Measurements from ENCODE around the gene GPSM3. TPM values are rescaled to one million over a fixed set of nuclear protein-coding genes. Genes with fewer than 3 reads are reported as not detected.
"Not testable (repeated sequence)": the region's sequence is repeated elsewhere in the genome, so short reads cannot be mapped to it uniquely, and the experiment has no call there.

Gene GPSM3
- polyA plus RNA-seq, 1 donor, result 6.7 TPM

DNA sequence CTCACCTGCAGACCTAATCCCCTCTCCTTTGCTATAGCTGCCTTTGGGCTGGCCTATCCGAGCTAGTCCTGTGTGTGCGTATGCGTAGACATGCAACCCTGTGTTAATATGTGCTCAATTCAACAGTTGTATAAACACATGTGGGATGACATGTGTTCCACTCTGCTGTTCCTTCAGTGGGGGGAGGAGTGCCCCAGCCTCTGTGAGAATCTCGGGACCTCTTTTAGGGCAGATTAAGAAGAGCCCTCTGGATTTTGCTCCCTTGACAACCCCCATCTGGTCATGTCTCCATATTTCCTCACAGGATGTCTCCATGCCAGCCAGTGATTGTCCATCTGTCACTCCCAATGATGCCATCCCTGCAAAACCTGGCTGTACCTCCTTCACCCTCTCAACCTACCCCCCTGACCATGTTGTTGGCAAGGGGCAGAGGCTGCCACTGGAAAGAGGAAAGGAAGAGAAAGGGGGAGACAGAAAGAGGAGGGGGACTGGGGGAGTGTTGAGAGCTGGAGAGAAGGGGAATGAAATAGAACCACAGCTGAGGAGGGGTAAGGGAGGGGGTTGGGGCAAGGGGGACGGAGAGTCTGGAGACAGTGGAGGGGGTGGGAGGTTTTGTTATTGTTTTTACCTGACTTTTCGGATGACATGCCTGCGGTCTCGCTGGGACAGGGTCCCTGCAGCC, 41.1 kb downstream of the GPSM3 start:
- no peak for DNase-seq (ENCODE audit: low read depth)

DNA sequence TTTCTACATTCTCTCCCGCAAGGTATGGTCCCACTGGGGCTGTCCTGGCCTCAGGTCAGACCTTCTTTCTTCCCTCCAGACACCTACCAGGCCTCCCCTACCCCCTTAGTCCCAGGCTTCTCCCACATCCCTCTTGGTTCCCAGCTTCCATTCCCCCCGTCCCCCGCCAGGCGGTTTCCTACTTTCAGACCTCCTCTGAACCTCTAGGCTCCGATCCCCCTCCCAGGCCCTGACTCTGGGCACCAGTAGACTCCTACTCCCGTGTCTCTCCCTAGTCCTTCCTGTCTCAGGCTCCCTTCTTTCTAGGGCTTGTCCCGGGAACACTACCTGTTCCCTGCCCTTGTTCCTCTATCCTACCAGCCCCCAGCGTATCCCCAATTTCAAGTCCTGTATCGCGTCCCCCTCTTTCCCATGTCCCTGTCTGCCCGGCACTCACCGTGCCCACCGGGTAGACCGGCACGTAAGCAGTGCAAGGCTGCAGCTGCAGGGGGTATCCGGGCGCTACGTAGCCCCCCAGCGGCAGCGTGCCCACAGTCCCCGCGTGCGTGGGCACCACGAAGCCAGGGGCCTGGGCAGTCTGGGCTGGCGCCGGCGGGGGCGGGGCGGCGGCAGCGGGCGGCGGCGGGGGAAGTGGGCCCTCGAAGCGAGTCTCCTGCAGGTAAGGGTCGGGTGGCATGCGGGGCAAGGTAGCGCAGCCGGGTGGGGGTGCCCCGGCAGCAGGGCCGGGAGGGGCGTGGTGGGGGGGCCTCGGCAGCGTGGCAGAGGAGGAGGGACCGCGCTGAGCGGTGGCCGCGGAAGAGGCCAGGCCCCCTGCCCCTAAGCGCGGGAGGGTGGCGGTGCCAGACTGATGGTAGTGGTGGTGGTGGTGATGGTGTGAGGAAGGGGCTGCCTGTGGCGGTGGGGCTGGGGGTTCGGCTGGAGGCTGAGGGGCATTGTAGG, 42.2 kb downstream of the GPSM3 start:
- DNase-seq (ENCODE audit: low read depth), result no peak

DNA sequence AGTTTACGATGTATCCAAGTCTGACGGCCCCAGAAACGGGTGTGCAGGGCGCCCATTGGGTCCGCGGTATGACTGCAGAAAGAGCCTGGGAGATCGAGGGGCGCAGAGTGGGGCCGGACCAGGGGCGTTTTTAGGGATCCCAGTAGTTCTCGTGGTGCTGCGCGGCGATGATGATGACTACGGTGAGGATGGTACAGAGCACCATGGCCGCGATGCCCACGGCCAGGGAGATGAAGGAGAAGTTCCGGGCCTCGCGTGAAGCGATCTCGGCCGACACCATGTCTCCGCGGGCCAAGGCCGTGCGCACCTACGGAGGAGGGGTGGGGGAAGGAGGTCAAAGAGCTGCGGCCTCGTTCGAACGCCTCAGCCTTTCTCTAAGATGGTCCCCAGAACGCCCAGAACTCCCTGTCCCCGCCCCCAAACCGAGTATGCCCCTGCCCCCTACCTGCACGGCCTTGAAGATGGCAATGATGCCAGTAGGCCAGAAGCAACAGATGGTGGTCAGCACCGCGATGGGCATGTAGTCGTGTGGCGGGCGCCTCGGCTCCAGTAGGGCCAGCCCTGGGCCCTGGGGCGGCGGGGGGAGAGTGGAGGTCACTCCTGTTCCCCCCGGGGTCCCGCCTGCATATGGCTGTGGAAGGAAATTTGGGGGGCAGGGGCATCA, 43.2 kb downstream of the GPSM3 start:
- DNase-seq (ENCODE audit: low read depth), result no peak

DNA sequence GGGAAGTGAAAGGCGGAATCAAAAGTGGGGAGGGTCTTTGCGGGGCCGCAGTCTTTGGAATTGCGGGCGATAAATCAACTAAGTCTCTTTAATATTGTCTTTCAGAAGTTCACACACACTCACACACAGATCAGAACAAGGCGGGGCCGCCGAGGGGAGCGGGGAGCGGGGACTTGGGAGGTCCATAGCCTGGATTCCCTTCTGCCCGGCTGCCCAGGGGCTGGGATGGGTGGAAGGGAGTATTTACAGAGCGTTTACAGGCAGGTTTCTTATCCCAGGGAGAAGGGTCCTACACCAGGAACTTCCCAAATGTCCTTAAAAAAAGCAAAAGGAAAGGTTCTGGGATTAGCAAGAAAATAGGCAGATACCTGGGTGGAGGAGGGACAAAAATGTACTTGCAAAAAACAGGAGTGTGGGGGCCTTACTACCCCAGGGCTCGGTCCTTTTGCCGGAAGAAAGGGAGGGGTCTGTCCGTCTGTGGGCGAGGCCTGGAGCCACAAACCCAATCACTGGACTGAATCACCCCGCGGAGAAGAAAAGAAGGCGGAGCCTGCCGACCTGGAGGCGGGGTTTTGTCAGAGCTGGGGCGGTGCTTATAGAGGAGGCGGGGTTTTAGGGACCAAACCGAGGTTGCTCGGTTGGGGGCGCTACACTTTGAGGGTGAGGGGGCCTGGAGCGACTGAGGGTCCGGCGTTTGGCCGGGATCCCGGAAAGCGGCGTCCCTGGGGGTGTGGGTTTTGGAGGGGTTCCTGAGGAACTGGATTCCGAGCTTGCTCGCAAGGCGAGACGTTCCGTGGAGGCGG, 44.0 kb downstream of the GPSM3 start:
- no peak for DNase-seq (ENCODE audit: low read depth)

DNA sequence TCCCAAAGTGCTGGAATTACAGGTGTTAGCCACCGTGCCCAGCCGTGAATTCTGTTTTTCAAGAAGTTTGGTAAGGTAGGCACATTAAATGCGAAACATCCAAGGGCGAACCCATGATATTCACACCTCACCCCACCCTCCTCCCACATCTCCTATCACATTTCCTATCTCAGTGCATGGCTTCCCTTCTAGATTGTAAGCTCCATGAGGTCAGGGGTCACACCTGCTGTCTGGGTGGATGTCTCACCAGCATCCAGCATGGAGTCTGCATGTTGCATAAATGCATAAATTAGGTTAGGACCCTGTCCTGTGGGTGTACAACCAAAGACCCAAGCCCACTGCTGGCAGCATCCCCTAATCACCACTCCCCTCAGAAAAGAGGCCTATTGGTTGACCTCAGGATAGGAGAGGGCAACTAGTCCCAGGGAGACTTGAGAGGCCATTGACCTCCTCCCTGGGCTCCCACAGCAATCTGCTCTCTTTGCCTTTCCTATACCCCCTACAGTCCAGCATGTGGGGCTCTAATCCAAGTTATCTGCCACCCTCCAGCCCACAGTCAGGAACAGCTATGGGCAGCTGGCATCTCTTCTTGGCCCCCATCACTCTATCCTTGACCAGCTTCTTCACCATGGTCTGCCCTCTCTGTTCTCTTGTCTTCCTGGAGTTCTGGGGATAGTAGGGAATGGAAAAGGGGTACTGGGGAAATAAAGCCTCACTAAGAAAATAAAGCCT, 44.9 kb downstream of the GPSM3 start:
- DNase-seq (ENCODE audit: low read depth), result no peak

DNA sequence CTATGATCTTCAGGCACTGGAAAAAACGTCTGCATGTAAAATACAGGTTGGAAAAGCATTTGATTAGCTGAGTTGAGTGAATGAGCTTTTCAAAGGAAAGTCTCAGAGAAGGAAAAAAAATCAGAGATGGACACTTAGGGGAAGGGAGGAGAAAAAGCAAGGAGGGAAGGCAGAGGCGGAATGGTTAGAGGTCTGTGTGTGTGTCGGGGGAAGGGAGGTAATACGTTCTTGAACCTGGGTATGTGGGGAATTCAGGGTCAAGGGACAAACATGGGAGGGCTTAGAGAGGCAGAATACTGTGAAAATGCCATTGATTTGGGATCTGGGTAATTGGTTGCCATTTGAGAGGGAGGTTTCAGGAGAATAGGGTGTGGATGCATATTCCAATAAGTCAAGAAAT, 45.8 kb downstream of the GPSM3 start:
- no peak for DNase-seq (ENCODE audit: low read depth)

DNA sequence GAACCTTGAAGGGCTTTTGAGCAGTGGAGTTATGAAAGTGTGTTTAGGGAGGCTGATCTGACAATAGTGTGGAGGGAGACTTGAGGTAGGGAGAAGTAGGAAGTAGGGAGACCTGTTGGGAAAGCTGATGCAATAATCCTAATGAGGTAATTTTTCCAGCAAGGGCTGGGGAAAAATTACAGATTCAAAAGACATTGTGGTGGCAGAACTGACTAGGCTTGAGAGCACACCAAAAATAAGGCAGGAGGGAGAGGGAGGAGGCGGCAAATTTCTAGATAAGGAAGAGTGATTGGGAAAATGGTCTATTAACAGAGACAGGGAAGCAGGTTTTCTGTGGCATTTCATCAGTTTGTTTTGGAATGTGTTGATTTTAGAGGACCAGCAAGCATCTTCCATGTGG, 46.2 kb downstream of the GPSM3 start:
- no peak for DNase-seq (ENCODE audit: low read depth)

DNA sequence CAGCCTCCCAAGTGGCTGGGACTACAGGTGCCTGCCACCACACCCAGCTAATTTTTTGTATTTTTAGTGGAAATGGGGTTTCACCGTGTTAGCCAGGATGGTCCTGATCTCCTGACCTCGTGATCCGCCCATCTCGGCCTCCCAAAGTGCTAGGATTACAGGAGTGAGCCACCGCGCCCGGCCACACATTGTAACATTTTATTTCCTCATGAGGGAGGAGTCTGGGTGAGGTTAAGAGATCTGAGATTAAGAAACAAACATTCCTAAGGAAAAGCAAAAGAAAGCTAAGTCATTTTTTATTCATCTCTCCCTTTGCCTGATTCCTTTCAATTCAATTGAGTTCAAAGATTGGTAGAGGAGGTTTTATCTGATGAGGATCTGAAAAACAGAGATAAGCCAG, 48.2 kb downstream of the GPSM3 start:
- DNase-seq (ENCODE audit: low read depth), result not testable (repeated sequence)

Other genes starting within 250 kb of the GPSM3 start
- 1.0 TPM for gene CFB, start 246.5 kb downstream of the GPSM3 start, polyA plus RNA-seq (ENCODE audit: insufficient read length)
- gene NELFE, start 233.7 kb downstream of the GPSM3 start, polyA plus RNA-seq (ENCODE audit: insufficient read length), result 63.3 TPM
- gene SKIC2, start 233.5 kb downstream of the GPSM3 start, polyA plus RNA-seq (ENCODE audit: insufficient read length), result 27.0 TPM
- gene DXO, start 220.5 kb downstream of the GPSM3 start, polyA plus RNA-seq (ENCODE audit: insufficient read length), result 16.9 TPM
- 19.3 TPM for gene C4A, start 210.6 kb downstream of the GPSM3 start, polyA plus RNA-seq (ENCODE audit: insufficient read length)
- gene C4B, start 177.8 kb downstream of the GPSM3 start, polyA plus RNA-seq (ENCODE audit: insufficient read length), result 22.1 TPM
- 1.0 TPM for gene CYP21A2, start 154.2 kb downstream of the GPSM3 start, polyA plus RNA-seq (ENCODE audit: insufficient read length)
- 108 TPM for gene TNXB, start 83.3 kb downstream of the GPSM3 start, polyA plus RNA-seq (ENCODE audit: insufficient read length)
- 42.4 TPM for gene ATF6B, start 64.4 kb downstream of the GPSM3 start, polyA plus RNA-seq (ENCODE audit: insufficient read length)
- gene FKBPL, start 62.4 kb downstream of the GPSM3 start, polyA plus RNA-seq (ENCODE audit: insufficient read length), result 3.5 TPM
- gene PRRT1, start 40.7 kb downstream of the GPSM3 start, polyA plus RNA-seq (ENCODE audit: insufficient read length), result 1.3 TPM
- gene PPT2, start 38.5 kb downstream of the GPSM3 start, polyA plus RNA-seq (ENCODE audit: insufficient read length), result 34.6 TPM
- 25.9 TPM for gene EGFL8, start 28.0 kb downstream of the GPSM3 start, polyA plus RNA-seq (ENCODE audit: insufficient read length)
- gene AGPAT1, start 16.6 kb downstream of the GPSM3 start, polyA plus RNA-seq (ENCODE audit: insufficient read length), result 57.3 TPM
- gene RNF5, start 14.2 kb downstream of the GPSM3 start, polyA plus RNA-seq (ENCODE audit: insufficient read length), result 50.9 TPM
- 8.0 TPM for gene AGER, start 8.4 kb downstream of the GPSM3 start, polyA plus RNA-seq (ENCODE audit: insufficient read length)
- gene PBX2, start 2.4 kb downstream of the GPSM3 start, polyA plus RNA-seq (ENCODE audit: insufficient read length), result 107 TPM
- gene NOTCH4, start 31.4 kb upstream of the GPSM3 start, polyA plus RNA-seq (ENCODE audit: insufficient read length), result 19.9 TPM
- not detected for gene TSBP1, start 179.3 kb upstream of the GPSM3 start, polyA plus RNA-seq (ENCODE audit: insufficient read length)
- gene BTNL2, start 214.5 kb upstream of the GPSM3 start, polyA plus RNA-seq (ENCODE audit: insufficient read length), result 0.18 TPM
- 27.8 TPM for gene HLA-DRA, start 247.2 kb upstream of the GPSM3 start, polyA plus RNA-seq (ENCODE audit: insufficient read length)